ENCODE data around the gene CD40LG. TPM values are rescaled to one million over a fixed set of nuclear protein-coding genes. Genes with fewer than 3 reads are reported as not detected.

The CD40LG gene
- total and polyA plus RNA-seq, 2 experiments from 2014 or later = not detected

GRCh38 chrX:136622568-136622967 lies 25.4 kb upstream of the CD40LG start:
- H3K79me2 ChIP-seq (ENCODE audit: insufficient read depth) = no peaks in the 10 kb centered on the region
- no peaks in the 10 kb centered on the region for H3K9me2 ChIP-seq (ENCODE audit: insufficient read depth)
- no peaks in the 10 kb centered on the region for H3F3A ChIP-seq (ENCODE audit: insufficient read depth)
- H3K27me3 ChIP-seq (replicated peaks; ENCODE audit: insufficient read depth) = no peaks in the 10 kb centered on the region
- WGBS, 2 experiments (ENCODE audit: low coverage in 1 of 2, low lambda C conversion rate in 2 of 2, missing lambda C conversion rate in 2 of 2) = 79 to 82% methylated on average over 4 of the region's 4 CpGs
- no peak overlapping the region for H3K9ac ChIP-seq
- in situ Hi-C loops (cut with MboI) = no loop called here
- H3K4me1 ChIP-seq (ENCODE audit: insufficient read depth) = no peaks in the 10 kb centered on the region
- H3K36me3 ChIP-seq (ENCODE audit: low read depth) = no peaks in the 10 kb centered on the region
- no peak overlapping the region for H3K27ac ChIP-seq
- no peaks in the 10 kb centered on the region for H3K9me3 ChIP-seq (ENCODE audit: low read depth)
- H4K20me1 ChIP-seq (ENCODE audit: insufficient read depth) = no peaks in the 10 kb centered on the region
- H3K4me3 ChIP-seq = no peak overlapping the region
- no peak for TF ChIP-seq EZH2 (IDR thresholded peaks at IDR 0.05; ENCODE audit: insufficient read depth, poor library complexity, severe bottlenecking)
- TF ChIP-seq EZH2phosphoT487 (IDR thresholded peaks at IDR 0.05; ENCODE audit: insufficient read depth, low read depth) = no peak
- H2AFZ ChIP-seq = no peak overlapping the region
- DNase-seq = no peak
- H3K4me2 ChIP-seq (ENCODE audit: unreplicated experiment) = no peak overlapping the region

GRCh38 chrX:136623396-136623795 lies 24.6 kb upstream of the CD40LG start:
- in situ Hi-C loops (cut with MboI) = no loop called here
- TF ChIP-seq EZH2phosphoT487 (IDR thresholded peaks at IDR 0.05; ENCODE audit: insufficient read depth, low read depth) (no peak), EZH2 (IDR thresholded peaks at IDR 0.05; ENCODE audit: insufficient read depth, poor library complexity, severe bottlenecking) (no peak)

DNA sequence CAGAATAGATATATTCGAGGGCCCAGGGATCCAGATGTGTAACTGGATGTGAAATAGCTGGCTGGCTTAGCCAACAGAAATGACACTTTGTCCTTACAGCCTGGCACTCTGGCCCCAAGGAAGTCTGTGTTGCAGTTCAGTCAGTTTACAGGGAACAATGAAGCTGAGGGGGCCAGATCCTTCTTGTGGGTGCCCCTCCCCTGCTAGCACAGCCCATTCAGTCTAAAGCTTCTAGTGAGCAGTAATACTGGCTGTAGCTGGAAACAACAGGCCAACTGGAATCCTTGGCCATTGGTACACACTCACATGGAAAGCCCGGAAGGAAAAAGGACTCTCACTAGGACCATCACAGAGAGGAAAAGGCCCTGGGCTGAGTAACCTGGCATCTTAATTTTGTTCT lies 22.7 kb upstream of the CD40LG start:
- Histone ChIP-seq H3K9ac (no peak overlapping the region), H3K27ac (no peak overlapping the region), H4K20me1 (ENCODE audit: insufficient read depth) (no peaks in the 10 kb centered on the region), H3K9me3 (ENCODE audit: low read depth) (no peaks in the 10 kb centered on the region), H3K79me2 (ENCODE audit: insufficient read depth) (no peaks in the 10 kb centered on the region), H3K4me3 (no peak overlapping the region), H3K36me3 (ENCODE audit: low read depth) (no peaks in the 10 kb centered on the region), H3K9me2 (ENCODE audit: insufficient read depth) (no peaks in the 10 kb centered on the region), H2AFZ (no peak overlapping the region), H3K4me2 (ENCODE audit: unreplicated experiment) (no peak overlapping the region), H3K27me3 (replicated peaks; ENCODE audit: insufficient read depth) (no peaks in the 10 kb centered on the region), H3K4me1 (ENCODE audit: insufficient read depth) (no peaks in the 10 kb centered on the region), H3F3A (ENCODE audit: insufficient read depth) (no peaks in the 10 kb centered on the region)
- 30 to 38% methylated on average over 2 of the region's 2 CpGs for WGBS, 2 experiments (ENCODE audit: low coverage in 1 of 2, low lambda C conversion rate in 2 of 2, missing lambda C conversion rate in 2 of 2)
- no peak for DNase-seq
- in situ Hi-C loops (cut with MboI) = no loop called here
- TF ChIP-seq EZH2 (IDR thresholded peaks at IDR 0.05; ENCODE audit: insufficient read depth, poor library complexity, severe bottlenecking) (no peak), EZH2phosphoT487 (IDR thresholded peaks at IDR 0.05; ENCODE audit: insufficient read depth, low read depth) (no peak)

More at GRCh38 chrX:136623396-136623795, 24.6 kb upstream of the CD40LG start:
- no peak overlapping the region for H3K4me3 ChIP-seq
- H3K79me2 ChIP-seq (ENCODE audit: insufficient read depth) = no peaks in the 10 kb centered on the region
- 20 to 80% methylated on average over 1 of the region's 1 CpG for WGBS, 2 experiments (ENCODE audit: low coverage in 1 of 2, low lambda C conversion rate in 2 of 2, missing lambda C conversion rate in 2 of 2)
- H3K27ac ChIP-seq = no peak overlapping the region
- H3K9ac ChIP-seq = no peak overlapping the region
- no peak overlapping the region for H2AFZ ChIP-seq
- H3K4me2 ChIP-seq (ENCODE audit: unreplicated experiment) = no peak overlapping the region
- DNase-seq = no peak
- H3F3A ChIP-seq (ENCODE audit: insufficient read depth) = no peaks in the 10 kb centered on the region
- no peaks in the 10 kb centered on the region for H3K36me3 ChIP-seq (ENCODE audit: low read depth)
- H3K27me3 ChIP-seq (replicated peaks; ENCODE audit: insufficient read depth) = no peaks in the 10 kb centered on the region
- no peaks in the 10 kb centered on the region for H3K9me2 ChIP-seq (ENCODE audit: insufficient read depth)
- no peaks in the 10 kb centered on the region for H3K4me1 ChIP-seq (ENCODE audit: insufficient read depth)
- no peaks in the 10 kb centered on the region for H3K9me3 ChIP-seq (ENCODE audit: low read depth)
- H4K20me1 ChIP-seq (ENCODE audit: insufficient read depth) = no peaks in the 10 kb centered on the region

DNA sequence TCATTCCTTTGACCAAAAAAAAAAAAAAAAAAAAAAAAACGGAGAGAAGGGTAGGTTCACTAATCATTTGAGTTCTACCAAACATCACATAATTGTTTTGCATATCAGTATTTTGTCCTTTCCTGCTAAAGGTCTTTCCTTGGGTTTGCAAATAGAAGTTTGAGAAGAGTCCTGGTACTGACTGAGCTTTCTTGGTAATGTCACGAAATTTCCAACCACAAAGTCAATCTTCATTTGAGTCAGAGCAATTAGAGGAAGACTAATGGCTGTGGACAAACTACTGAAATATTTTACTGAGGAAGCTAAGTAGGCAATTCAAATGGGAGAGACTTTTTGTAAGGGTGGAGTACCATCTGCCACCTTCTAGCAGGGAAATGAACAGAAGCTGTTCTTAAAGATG lies 21.7 kb upstream of the CD40LG start:
- DNase-seq = no peak
- no peaks in the 10 kb centered on the region for H3F3A ChIP-seq (ENCODE audit: insufficient read depth)
- no peak overlapping the region for H3K9ac ChIP-seq
- in situ Hi-C loops (cut with MboI) = no loop called here
- H3K79me2 ChIP-seq (ENCODE audit: insufficient read depth) = no peaks in the 10 kb centered on the region
- H3K36me3 ChIP-seq (ENCODE audit: low read depth) = no peaks in the 10 kb centered on the region
- no peaks in the 10 kb centered on the region for H4K20me1 ChIP-seq (ENCODE audit: insufficient read depth)
- WGBS, 2 experiments (ENCODE audit: low coverage in 1 of 2, low lambda C conversion rate in 2 of 2, missing lambda C conversion rate in 2 of 2) = 16 to 27% methylated on average over 2 of the region's 2 CpGs
- no peak overlapping the region for H2AFZ ChIP-seq
- no peaks in the 10 kb centered on the region for H3K9me2 ChIP-seq (ENCODE audit: insufficient read depth)
- H3K27me3 ChIP-seq (replicated peaks; ENCODE audit: insufficient read depth) = no peaks in the 10 kb centered on the region
- no peak for TF ChIP-seq EZH2phosphoT487 (IDR thresholded peaks at IDR 0.05; ENCODE audit: insufficient read depth, low read depth)
- no peak for TF ChIP-seq EZH2 (IDR thresholded peaks at IDR 0.05; ENCODE audit: insufficient read depth, poor library complexity, severe bottlenecking)
- no peak overlapping the region for H3K4me2 ChIP-seq (ENCODE audit: unreplicated experiment)
- H3K4me3 ChIP-seq = no peak overlapping the region
- no peaks in the 10 kb centered on the region for H3K4me1 ChIP-seq (ENCODE audit: insufficient read depth)
- no peaks in the 10 kb centered on the region for H3K9me3 ChIP-seq (ENCODE audit: low read depth)
- H3K27ac ChIP-seq = no peak overlapping the region

GRCh38 chrX:136626891-136627290 lies 21.1 kb upstream of the CD40LG start:
- Histone ChIP-seq H3K9me3 (ENCODE audit: low read depth) (no peaks in the 10 kb centered on the region), H3K9ac (no peak overlapping the region), H3K4me1 (ENCODE audit: insufficient read depth) (no peaks in the 10 kb centered on the region), H2AFZ (no peak overlapping the region), H4K20me1 (ENCODE audit: insufficient read depth) (no peaks in the 10 kb centered on the region), H3K36me3 (ENCODE audit: low read depth) (no peaks in the 10 kb centered on the region), H3K79me2 (ENCODE audit: insufficient read depth) (no peaks in the 10 kb centered on the region), H3K9me2 (ENCODE audit: insufficient read depth) (no peaks in the 10 kb centered on the region), H3K27ac (no peak overlapping the region), H3K27me3 (replicated peaks; ENCODE audit: insufficient read depth) (no peaks in the 10 kb centered on the region), H3K4me2 (ENCODE audit: unreplicated experiment) (no peak overlapping the region), H3K4me3 (no peak overlapping the region), H3F3A (ENCODE audit: insufficient read depth) (no peaks in the 10 kb centered on the region)
- 38 to 62% methylated on average over 1 of the region's 1 CpG for WGBS, 2 experiments (ENCODE audit: low coverage in 1 of 2, low lambda C conversion rate in 2 of 2, missing lambda C conversion rate in 2 of 2)
- in situ Hi-C loops (cut with MboI) = no loop called here
- TF ChIP-seq EZH2 (IDR thresholded peaks at IDR 0.05; ENCODE audit: insufficient read depth, poor library complexity, severe bottlenecking) (no peak), EZH2phosphoT487 (IDR thresholded peaks at IDR 0.05; ENCODE audit: insufficient read depth, low read depth) (no peak)
- no peak for DNase-seq
